NCI-H2196 (cell line): Measurements from ENCODE around the gene TNFAIP6.
"Not testable (repeated sequence)": the region's sequence is repeated elsewhere in the genome, so short reads cannot be mapped to it uniquely, and the experiment has no call there.

Source experiments
- DNase-seq: peaks from one replicate; lab custom pipeline; 2025; ENCODE audit not compliant: unreplicated experiment; lab: John Stamatoyannopoulos, UW

The TNFAIP6 gene

DNA sequence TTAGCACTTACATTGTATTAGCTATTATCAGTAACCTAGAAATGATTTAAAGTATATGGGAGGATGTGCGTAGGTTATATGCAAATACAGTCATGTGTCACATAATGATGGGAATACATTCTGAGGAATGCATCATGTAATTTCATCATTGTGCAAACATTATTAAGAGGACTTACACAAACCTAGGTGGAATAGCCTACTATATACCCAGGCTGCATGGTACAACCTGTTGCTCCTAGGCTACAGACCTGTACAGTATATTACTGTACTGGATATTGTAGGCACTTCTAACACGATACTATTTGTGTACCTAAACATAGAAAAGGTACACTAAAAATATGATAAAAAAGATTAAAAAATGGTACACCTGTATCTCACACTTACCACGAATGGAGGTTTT lies 60.3 kb downstream of the TNFAIP6 start:
- no peak for DNase-seq

DNA sequence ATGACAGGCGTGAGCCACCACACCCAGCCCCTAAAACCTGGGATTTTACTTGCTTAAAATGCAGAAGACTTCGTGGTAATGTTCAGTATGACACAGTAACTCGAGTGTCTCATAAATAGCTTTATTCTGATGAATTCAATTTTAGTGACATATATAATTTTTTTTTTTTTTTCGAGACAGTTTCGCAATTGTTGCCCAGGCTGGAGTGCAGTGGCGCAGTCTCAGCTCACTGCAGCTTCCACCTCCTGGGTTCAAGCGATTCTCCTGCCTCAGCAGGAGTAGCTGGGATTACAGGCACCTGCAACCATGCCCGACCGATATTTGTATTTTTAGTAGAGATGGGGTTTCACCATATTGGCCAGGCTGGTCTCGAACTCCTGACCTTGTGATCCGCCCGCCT lies 64.3 kb downstream of the TNFAIP6 start:
- not testable (repeated sequence) for DNase-seq

DNA sequence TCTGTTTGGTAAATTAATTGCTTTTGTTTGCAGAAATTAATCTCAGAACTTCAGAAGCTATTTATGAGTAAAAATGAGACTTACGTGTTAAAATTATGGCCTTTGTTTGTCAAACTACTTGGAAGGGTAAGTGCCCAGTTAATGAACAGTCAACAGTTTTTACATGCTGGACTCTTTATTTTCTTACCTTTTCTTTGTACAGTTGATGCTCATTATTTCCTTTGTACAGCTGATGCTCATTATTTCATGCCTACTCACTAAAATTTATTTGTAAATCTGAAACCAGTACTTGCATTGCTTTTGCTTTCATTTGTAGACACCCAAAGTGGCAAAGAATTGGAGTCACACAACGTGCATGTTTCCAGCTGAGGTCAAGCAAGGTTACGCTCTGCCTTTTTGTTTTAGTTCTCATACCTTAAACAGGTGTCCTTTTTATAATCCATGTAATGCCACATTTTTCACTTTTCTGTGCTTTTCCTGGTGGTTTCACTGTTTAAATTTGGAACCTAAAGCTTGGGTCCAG lies 65.6 kb downstream of the TNFAIP6 start:
- DNase-seq, result no peak

DNA sequence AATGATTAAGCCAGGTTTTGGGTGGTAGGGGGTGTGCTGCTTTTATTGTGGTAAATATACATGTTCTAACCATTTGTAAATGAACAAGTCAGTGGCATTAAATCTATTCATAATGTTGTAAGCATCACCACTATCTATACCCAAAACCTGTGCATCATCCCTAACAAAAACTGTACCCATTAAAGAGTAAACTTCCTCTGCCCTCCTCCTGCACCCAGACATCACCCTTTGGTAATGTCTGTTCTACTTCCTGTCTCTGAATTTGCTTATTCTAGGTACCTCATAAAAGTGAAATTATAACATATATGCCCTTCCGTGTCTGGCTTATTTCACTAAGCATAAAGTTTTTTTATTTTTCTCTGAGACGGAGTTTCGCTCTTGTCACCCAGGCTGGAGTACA lies 66.4 kb downstream of the TNFAIP6 start:
- DNase-seq, result no peak
